A673 (cell line): ENCODE data around the gene PMEPA1. TPM values are rescaled to one million over a fixed set of nuclear protein-coding genes. Genes with fewer than 3 reads are reported as not detected.
"Not testable (repeated sequence)": the region's sequence is repeated elsewhere in the genome, so short reads cannot be mapped to it uniquely, and the experiment has no call there.

Source experiments
- BruUV-seq: library from RNA; stranded (reverse); fragments of 400-500 nt; replicated peaks from 2 replicates; lab custom pipeline; 2021; lab: Mats Ljungman, UMichigan
- CTCF ChIA-PET: fragments of 300-600 bp; sonication (Branson Sonifier 250); formaldehyde crosslinking; loops from one replicate; lab custom pipeline; 2022; ENCODE audit warnings: antibody characterized with exemption; lab: Charles Lee
- POLR2A ChIA-PET: fragments of 300-600 bp; sonication (Branson Sonifier 250); formaldehyde crosslinking; loops from one replicate; lab custom pipeline; 2022; ENCODE audit warnings: antibody characterized with exemption; ENCODE audit not compliant: low non-redundant PET; lab: Charles Lee
- DNase-seq: peaks from one replicate; pipeline ENCODE4 v3.0.0-alpha.2; 2015; ENCODE audit warnings: low spot score
- H3K27ac ChIP-seq: fragments of 200-600 bp; sonication (generic); 2 replicates; pipeline ENCODE4 v1.5.1; 2016; ENCODE audit warnings: mixed run types, low read depth, mild to moderate bottlenecking, mixed read lengths, antibody characterized with exemption, low read length; ENCODE audit not compliant: poor library complexity, severe bottlenecking
- H3K27me3 ChIP-seq: fragments of 200-600 bp; sonication (generic); replicated peaks from 2 replicates; pipeline ENCODE4 v1.6.1; 2017; ENCODE audit warnings: mixed run types, low read depth, mild to moderate bottlenecking, mixed read lengths, antibody characterized with exemption, low read length; ENCODE audit not compliant: insufficient read depth, poor library complexity
- H3K36me3 ChIP-seq: fragments of 200-600 bp; sonication (generic); 2 replicates; pipeline ENCODE4 v1.6.1; 2016; ENCODE audit warnings: mixed run types, mild to moderate bottlenecking, mixed read lengths, antibody characterized with exemption, low read length; ENCODE audit not compliant: insufficient read depth, poor library complexity, severe bottlenecking
- H3K4me1 ChIP-seq: fragments of 200-600 bp; sonication (generic); 2 replicates; pipeline ENCODE4 v1.6.1; 2017; ENCODE audit warnings: mixed run types, mild to moderate bottlenecking, mixed read lengths, antibody characterized with exemption, low read length; ENCODE audit not compliant: insufficient read depth, poor library complexity, severe bottlenecking
- H3K4me3 ChIP-seq: fragments of 200-600 bp; sonication (generic); 2 replicates; pipeline ENCODE4 v1.5.1; 2016; ENCODE audit warnings: low read depth, mixed run types, mild to moderate bottlenecking, mixed read lengths, low read length; ENCODE audit not compliant: poor library complexity, severe bottlenecking
- H3K9me3 ChIP-seq: fragments of 200-600 bp; sonication (generic); 2 replicates; pipeline ENCODE4 v1.6.1; 2016; ENCODE audit warnings: mixed run types, low read depth, mild to moderate bottlenecking, mixed read lengths, antibody characterized with exemption, low read length; ENCODE audit not compliant: poor library complexity, severe bottlenecking
- CTCF ChIP-seq: fragments of 300-800, 200-600 bp; sonication (generic); conservative IDR thresholded peaks from 2 replicates; pipeline ENCODE4 v1.5.1; 2017; ENCODE audit warnings: low read depth, mild to moderate bottlenecking, antibody characterized with exemption, low read length, moderate library complexity, mixed read lengths
- EZH2 ChIP-seq: fragments of 200-600 bp; sonication (generic); IDR thresholded peaks from 2 replicates; pipeline ENCODE4 v1.6.1; 2017; ENCODE audit warnings: borderline replicate concordance, low read depth, mild to moderate bottlenecking, mixed read lengths, antibody characterized with exemption, low read length; ENCODE audit not compliant: poor library complexity, severe bottlenecking
- intact Hi-C: fragments of 100-400 bp; cut with micrococcal nuclease; formaldehyde crosslinking; loops from one replicate; pipeline ENCODE4 v1.10.0; 2022; ENCODE audit not compliant: unreplicated experiment
- total RNA-seq: library from RNA; stranded (reverse); gene quantifications from 2 replicates; pipeline ENCODE4 v1.2.3, GENCODE V29; 2021

The PMEPA1 gene
- total RNA-seq, 1 experiment from 2014 or later = 9.7 TPM

GRCh38 chr20:57633945-57634491 lies 75.8 kb downstream of the PMEPA1 start:
- Histone ChIP-seq H3K27me3 (peaks cover 36% of the 10 kb centered on the region), H3K4me3 (no peak overlapping the region), H3K4me1 (no peaks in the 10 kb centered on the region), H3K36me3 (no peaks in the 10 kb centered on the region), H3K9me3 (no peaks in the 10 kb centered on the region), H3K27ac (no peak overlapping the region)
- POLR2A ChIA-PET = no interaction called here
- intact Hi-C loops = no loop called here
- CTCF ChIA-PET = no interaction called here
- DNase-seq = no peak
- BruUV-seq = no TSS peak
- TF ChIP-seq CTCF = no peak
- no peak for TF ChIP-seq EZH2

DNA sequence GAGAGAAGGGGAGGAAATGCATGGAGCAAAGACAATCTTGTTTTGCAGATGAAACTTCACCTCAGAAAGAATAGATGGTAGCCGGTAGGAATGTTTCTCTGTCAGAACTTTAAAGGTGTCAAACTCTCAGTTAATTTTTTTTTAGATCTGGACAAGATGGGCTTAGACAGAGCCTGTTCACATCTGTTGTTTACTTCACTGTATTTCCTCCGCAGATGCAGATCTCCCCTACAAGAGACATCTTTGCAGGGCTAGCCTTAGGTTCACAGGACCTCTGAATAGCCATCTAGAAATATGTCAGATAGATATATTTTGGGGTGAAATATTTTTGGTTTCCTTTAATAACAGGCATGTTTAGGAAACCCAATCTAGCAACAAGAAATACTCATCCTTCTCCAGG lies 77.5 kb downstream of the PMEPA1 start:
- no peak for DNase-seq

DNA sequence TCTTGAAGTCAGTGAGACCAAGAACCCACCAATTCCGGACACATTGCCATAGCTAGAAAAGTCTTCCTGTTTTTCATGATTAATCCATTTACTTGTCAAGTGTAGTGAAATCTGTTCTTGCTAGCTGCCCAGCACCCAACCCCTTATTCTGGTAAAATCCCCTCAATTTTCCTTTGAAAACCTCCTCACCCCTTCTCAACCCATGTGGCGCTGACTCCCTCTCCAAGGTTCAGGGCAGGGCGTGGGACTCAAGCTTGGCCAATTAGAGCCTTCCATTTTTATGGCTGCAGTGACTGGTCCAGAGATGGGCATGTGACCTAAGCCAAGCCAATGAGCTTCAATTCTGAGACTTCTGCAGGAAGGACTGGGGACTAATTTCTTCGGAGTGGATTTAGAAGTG lies 79.8 kb downstream of the PMEPA1 start:
- H3K9me3 ChIP-seq = no peaks in the 10 kb centered on the region
- POLR2A ChIA-PET = no interaction called here
- H3K27me3 ChIP-seq = peaks cover 10% of the 10 kb centered on the region
- H3K36me3 ChIP-seq = no peaks in the 10 kb centered on the region
- no TSS peak for BruUV-seq
- DNase-seq = no peak
- H3K4me3 ChIP-seq = no peak overlapping the region
- H3K27ac ChIP-seq = no peak overlapping the region
- TF ChIP-seq EZH2 = no peak
- TF ChIP-seq CTCF = no peak
- intact Hi-C loops = no loop called here
- no peaks in the 10 kb centered on the region for H3K4me1 ChIP-seq
- CTCF ChIA-PET = no interaction called here

More for the DNA sequence above, 77.5 kb downstream of the PMEPA1 start:
- ChIA-PET CTCF (interaction anchor here (1.0 kb wide), 1 partner anchor 9 kb away, joined by 6 read pairs; no protein-coding TSS in a partner anchor), POLR2A (no interaction called here)
- H3K9me3 ChIP-seq = no peaks in the 10 kb centered on the region
- H3K27ac ChIP-seq = no peak overlapping the region
- no peaks in the 10 kb centered on the region for H3K4me1 ChIP-seq
- H3K4me3 ChIP-seq = no peak overlapping the region
- BruUV-seq = no TSS peak
- intact Hi-C loops = no loop called here
- TF ChIP-seq CTCF (no peak), EZH2 (no peak)
- peaks cover 32% of the 10 kb centered on the region for H3K27me3 ChIP-seq
- H3K36me3 ChIP-seq = no peaks in the 10 kb centered on the region

- BruUV-seq, H3K27me3 ChIP-seq, DNase-seq, POLR2A ChIA-PET, H3K4me1 ChIP-seq, H3K36me3 ChIP-seq, H3K27ac ChIP-seq, H3K9me3 ChIP-seq, H3K4me3 ChIP-seq, CTCF ChIA-PET: not testable (repeated sequence)
- intact Hi-C loops = loop anchor here (10.0 kb wide), 1 partner anchor 545 kb away; no protein-coding TSS in a partner anchor
Measured at GRCh38 chr20:57629491-57629901, 80.3 kb downstream of the PMEPA1 start.

GRCh38 chr20:57628962-57629308 lies 80.9 kb downstream of the PMEPA1 start:
- BruUV-seq, H3K36me3 ChIP-seq, DNase-seq, H3K27ac ChIP-seq, H3K4me1 ChIP-seq, POLR2A ChIA-PET, CTCF ChIA-PET, H3K4me3 ChIP-seq, H3K27me3 ChIP-seq, H3K9me3 ChIP-seq: not testable (repeated sequence)
- intact Hi-C loops = loop anchor here (10.0 kb wide), 1 partner anchor 546 kb away; no protein-coding TSS in a partner anchor
